NCI-H2196 treated with DMSO at 0.1 percent for 48 hours (cell line): Measurements from ENCODE around the gene RASL10B.
"Not testable (repeated sequence)": the region's sequence is repeated elsewhere in the genome, so short reads cannot be mapped to it uniquely, and the experiment has no call there.

ENCODE experiments used
- DNase-seq: peaks from one replicate; lab custom pipeline; 2025; ENCODE audit not compliant: unreplicated experiment; lab: John Stamatoyannopoulos, UW

The RASL10B gene

GRCh38 chr17:35740997-35741931 lies 9.8 kb downstream of the RASL10B start:
- DNase-seq: no peak

DNA sequence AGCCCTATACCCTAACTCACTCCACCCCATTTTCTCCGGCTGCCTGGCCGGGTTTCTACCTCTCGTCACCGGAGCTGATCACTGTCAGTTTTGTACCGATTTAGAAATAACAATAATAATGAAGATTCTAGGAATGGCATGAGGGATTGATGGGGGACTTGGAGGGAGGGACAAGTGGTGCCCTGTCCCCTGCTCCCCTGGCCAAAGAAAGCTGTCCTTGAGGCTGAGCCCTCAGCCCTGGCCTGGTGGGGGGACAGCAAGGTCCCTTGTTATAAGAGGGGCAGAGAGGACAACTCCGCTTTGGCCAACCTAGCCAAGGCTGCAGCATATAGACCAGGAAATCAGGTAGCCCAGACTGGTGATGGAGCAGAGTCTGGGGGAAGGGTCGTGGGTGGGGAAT lies 11.1 kb downstream of the RASL10B start:
- no peak for DNase-seq

DNA sequence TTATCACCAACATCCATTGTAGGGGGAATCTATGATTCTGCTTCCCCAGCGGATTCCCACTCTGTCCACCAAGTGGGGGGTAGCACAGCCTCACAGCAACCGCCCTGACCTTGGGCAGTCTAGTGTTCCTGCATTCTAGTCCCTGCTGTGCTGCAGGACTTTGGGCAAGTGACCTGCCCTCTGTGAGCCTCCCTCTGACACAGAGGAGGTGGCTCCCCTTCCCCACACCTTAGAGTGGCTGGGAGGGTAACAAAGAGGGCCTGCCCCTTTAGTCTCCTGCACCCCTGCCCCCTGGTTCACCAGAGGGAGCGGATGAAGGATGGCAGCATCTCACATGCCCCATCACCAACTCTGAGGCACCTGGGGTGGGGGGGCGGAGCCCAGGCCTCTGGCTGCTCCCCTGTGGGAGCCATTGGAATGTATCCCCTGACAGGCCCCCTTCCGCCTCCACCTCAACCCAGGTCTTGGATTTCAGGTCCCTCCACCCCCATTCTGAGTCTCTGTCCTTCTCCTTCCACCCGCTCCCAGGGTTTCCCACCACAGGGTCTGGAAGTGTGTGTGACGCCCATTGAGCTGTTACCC lies 11.5 kb downstream of the RASL10B start:
- no peak for DNase-seq

- DNase-seq: no peak
Observed at GRCh38 chr17:35743626-35744328, 12.3 kb downstream of the RASL10B start.

DNA sequence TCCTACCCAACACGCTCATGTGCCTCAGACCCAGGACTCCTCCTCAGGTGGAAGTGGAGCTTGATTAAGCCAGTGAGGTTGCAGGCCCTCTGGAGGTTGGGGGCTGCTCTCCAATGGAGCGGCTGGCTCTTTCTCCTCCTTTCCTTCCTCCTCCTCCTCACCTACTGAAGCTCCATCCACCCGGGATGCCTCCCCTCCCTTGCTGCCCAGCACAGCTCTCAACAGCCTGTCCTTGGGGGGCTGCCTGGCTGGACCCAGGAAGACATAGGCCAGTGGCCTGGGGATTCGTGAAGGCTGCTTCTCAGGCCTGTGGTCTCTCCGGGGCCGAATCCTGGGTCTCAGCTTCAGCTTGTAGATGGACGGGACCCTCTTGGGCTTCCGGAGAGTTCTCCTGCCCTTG lies 13.4 kb downstream of the RASL10B start:
- DNase-seq: no peak

DNA sequence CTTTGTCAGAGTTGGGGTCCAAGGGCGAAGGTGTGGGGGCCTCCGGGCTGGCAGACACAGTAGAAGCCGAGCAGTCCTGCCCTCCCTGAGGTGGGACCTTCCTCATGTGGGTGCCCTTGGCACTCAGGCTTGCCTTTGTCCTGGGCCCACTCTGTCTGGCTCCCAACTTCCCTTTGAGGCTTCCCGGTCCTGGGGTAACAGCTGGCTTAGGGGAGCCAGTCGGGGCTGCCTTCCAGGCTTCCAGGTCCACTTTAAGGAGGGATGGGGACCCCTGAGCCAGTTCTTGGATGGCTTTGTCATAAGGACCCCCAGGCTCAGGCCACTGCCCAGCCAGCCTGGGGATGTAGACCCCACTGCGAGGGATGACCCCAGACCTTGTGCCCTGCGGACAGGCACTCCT lies 13.8 kb downstream of the RASL10B start:
- DNase-seq: no peak

DNA sequence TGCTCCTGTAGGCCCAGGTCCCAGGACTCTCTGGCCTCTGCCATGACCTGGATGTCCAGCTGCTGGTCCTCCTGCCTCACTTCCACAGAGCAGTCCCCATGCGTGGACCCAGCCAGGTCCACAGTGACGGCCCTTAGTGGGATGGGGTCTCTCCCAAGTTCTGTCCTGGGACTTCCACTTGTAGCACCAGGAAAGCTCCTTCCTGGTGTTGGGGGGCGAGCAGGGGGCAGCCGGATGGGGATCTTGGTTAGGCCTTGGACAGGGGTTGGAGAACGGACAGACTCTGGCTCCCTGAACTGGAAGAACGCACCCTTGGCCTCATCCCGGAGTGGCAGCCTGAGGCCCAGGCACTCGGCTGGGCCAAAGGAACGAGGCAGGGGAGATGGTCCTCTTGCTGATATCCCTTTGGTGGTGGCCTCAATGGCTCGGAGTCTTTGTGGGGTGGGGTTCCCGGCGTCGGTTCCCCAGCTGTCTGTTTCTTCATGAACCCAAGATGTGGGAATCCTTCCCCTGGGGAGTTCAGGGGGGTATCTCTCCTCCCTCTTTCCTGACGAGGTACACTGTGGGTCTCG lies 14.4 kb downstream of the RASL10B start:
- DNase-seq: no peak

DNA sequence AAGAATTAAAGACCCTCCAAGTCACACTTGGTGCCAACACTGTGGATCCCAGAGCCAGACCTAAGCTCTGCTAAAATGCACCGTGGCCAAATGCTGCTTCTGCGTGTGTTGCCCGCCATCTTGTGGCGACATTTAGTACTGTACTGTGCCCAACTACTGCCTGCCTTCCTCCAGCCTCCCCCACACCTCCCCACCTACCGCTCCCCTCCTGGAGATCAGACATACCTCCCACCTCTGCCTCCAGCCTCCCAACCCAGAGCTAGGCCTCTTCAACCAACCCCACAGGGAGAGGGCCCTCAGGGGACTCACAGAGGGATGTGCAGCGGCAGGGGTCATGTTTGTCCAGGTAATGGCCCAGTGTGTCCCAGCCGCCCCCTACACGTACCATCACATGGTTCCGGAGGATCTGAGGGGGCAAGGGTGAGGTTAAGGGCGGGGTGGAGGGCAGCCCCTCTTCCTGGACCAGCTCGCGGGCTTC lies 16.1 kb downstream of the RASL10B start:
- DNase-seq: no peak

- DNase-seq: peak; percentile 24
Observed at GRCh38 chr17:35748341-35748841, 17.0 kb downstream of the RASL10B start.

DNA sequence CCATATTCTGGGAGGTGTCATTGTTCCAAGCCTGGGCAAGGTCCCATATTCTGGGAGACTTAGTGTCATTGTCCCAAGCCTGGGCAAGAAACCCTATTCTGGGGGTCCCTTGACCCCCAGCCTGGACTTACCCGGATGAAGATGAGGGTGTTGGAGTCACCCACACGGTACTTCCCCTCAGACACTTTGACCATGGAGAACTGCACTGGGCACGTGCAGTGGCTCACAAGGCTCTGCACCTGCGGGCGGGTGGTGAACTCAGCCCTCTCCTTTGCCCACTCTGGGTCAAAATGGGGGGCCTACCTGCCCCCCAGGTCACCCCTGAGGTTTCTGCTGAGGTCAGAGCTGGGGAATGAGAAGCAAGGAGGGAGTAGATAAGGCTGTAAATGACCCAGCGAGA lies 17.5 kb downstream of the RASL10B start:
- DNase-seq: no peak

DNA sequence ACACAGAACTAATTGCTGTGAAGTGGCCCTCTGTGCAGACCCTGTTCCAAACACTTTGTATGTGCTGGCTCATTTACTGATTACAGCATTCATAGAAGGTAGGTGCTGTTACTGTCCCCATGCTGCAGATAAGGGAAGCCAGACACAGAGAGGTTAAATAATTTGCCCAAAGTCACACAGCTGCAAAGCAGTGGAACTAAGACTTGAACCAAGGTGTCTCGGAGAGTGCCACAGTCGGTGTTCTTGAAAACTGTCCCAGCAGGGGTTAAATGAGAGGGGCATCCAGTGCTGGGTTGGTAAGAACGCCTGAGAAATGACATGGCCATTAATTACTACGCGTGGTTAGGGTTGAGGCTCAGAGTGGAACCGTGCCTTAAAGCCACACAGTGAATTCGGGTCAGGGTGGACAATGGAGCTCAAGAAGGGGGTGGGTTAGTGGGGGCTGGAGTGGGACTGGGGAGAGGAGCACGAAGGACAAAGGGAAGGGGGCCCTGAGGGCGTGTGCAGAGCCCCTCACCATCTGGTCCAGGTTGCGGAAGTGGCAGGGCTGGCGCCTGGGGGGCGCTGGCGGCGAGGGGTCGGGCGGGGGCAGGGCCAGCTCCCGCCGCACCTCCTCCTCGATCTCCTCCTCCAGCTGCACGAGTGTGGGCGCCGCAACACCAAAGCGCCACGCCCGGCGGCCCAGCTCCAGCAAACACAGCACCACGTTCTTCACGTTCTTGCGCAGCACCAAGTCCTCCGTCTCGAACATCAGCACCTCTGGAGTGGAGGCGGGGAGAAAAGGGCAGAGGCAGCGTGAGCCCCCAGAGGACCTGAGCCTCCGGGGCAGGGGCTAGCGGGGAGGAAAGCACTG lies 18.3 kb downstream of the RASL10B start:
- DNase-seq: no peak

GRCh38 chr17:35750526-35751395 lies 19.3 kb downstream of the RASL10B start:
- DNase-seq: no peak

- DNase-seq: not testable (repeated sequence)
Observed at GRCh38 chr17:35751541-35751940, 20.1 kb downstream of the RASL10B start.

DNA sequence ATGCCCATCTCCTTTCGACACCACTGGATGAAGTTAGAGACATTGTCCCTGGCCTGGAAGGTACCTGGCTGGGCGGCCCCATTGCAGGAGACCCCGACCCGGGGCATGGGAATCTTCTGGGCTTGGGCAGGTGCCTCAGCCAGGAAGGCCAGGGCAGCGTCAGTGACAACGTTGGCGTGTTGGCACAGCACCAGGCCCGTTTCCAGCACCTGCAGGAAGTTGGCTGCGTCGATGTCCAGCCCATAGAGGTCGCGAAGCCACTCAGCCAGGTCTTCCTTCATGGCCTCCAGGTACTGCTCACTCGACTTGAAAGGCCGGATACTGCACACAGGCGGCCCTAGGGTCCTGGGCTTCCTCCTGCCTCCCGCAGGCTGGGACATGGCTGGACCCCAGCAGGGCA lies 21.0 kb downstream of the RASL10B start:
- DNase-seq: peak; percentile 32

DNA sequence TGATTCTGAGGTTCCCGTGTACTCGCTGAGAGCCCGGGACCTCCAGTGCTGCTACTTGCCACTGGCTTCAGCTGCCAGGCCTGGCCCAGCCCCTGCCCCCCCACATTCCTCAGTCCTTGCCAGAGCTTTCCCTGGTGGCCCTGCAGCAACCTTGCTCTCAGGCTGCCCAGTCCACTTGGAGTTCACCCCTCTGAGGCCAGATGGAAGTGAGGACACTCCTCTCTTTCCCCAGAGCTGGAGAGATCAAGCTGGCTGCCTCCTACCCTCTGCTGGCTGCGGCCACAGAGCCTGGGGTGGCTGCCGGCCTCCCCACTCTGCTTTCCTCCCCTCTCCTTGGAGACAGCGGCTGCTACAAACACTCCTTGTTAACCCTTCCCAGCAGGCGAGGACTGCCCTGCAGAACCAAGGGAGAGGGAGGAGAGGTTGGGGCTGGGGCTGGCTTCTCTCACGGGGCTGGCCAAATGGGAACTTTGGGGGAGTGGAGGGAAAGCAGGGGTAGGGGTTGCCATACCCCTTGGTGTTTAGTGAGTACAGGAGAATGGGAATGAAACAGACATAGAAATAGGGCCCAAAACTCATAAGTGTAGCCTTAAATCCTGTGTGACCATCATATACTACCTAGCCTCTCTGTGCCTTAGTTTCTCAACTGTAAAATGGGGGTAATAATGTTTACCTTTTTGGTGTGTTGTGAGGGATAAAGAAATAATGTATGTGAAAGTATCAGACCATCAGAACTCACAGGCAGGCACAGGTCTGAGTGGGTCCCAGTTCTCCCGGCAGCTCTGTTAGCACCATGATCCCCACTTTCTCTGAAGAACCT lies 21.7 kb downstream of the RASL10B start, which contains the start of gene GAS2L2:
TSS of gene GAS2L2 (minus strand) at position 295 of the 820 bp plus-strand sequence. CDS start 389 bp downstream, outside the sequence.
- DNase-seq: no peak

DNA sequence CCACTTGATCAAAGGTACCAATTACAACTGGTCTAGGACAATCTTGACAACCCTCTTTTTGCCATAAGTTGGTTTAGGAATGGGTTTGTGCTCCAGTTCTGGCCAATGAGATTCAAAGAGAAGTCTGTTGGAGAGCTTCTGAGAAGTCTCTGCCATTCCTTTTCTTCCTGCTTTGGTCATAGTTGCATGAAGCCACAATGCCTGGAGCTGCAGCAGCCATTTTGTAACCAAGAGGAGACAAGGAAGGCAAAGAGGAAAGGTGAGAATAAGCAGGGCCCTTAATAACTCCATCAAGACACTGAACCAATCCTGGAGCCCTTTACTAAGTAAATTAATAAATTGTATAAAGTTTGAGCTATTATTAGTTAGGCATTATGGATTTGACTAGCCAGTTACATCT lies 25.8 kb downstream of the RASL10B start:
- no peak for DNase-seq

DNA sequence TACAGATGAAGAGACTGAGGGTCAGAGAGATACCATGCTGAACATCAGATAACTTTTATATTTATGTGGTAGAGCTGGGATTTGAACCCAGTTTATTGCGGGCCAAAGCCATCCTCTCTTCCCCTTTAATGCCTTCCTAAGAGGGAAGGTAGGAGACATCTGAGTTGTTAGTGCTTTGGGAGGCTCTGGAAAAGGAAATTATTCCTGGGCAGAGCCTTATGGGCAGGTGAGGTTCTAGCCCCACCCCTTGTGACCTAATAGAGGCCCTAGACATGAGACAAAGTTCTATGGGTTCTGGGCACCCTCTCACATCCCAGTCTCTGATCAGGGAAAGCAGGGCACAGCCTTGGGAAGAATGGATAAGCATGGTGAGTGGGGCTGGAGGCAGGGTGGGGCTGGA lies 29.1 kb downstream of the RASL10B start, which contains the start of gene C17orf50:
TSS of gene C17orf50 (plus strand) at position 301 of the 400 bp plus-strand sequence. CDS start at position 356, 55 bp downstream.
- no peak for DNase-seq

GRCh38 chr17:35761601-35762000 lies 30.2 kb downstream of the RASL10B start:
- DNase-seq: no peak
